Measurements from ENCODE around the gene PRKX. TPM values are rescaled to one million over a fixed set of nuclear protein-coding genes. Genes with fewer than 3 reads are reported as not detected.
"Not testable (repeated sequence)": the region's sequence is repeated elsewhere in the genome, so short reads cannot be mapped to it uniquely, and the experiment has no call there.

The PRKX gene
- total RNA-seq, 2 experiments from 2014 or later: 31.6 to 35.4 TPM

DNA sequence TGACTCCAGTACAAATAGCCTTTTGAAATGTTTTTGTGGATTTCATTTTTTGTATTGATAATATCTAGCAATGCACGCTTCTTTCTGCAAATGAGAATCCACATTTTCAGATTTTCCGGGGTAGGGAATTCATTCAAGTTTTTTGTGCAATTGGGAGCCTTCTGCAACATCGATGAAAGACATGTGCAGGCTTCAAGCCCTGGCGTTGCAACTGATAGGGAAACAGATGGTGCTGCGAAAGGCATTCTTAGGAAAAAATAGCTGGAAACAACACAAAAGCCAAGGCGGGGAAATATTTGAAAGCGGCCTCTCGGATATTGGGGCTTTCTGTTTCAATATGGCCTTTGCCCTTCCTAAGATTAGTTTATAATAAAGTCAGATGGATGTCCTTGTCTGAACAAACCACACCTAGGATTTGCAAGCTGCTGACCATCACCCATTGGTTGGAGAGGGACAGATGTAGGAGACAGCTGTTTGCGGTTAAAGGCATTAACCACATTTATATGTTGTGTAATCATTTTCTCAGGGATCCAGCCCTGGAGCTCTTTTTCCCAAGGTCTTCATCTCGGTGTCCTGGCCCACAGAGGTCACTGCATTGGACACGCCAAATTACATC, 136.5 kb downstream of the PRKX start:
- Histone ChIP-seq H3K4me3 (ENCODE audit: low read length) (no peak overlapping the region), H3K4me1 (ENCODE audit: insufficient read depth, low read length) (no peaks in the 10 kb centered on the region), H3K9me3 (ENCODE audit: control insufficient read depth in 1 of 2, insufficient read depth in 1 of 2, low read length in 2 of 2) (no peaks in the 10 kb centered on the region), H3K36me3 (ENCODE audit: insufficient read depth, low read length) (no peaks in the 10 kb centered on the region), H3K27ac (ENCODE audit: low read depth in 1 of 2, low read length in 2 of 2) (no peak overlapping the region), H3K27me3 (ENCODE audit: control insufficient read depth in 1 of 2, insufficient read depth in 2 of 2, low read length in 2 of 2) (no peaks in the 10 kb centered on the region)
- Mint-ChIP-seq H3K27me3 (no peaks in the 10 kb centered on the region), H3K4me3 (no peak overlapping the region), H3K27ac (no peak overlapping the region), H3K9me3 (no peaks in the 10 kb centered on the region), H3K4me1 (ENCODE audit: low read depth) (no peaks in the 10 kb centered on the region), H3K36me3 (ENCODE audit: low read depth) (no peaks in the 10 kb centered on the region)
- TF ChIP-seq, protein P1, sequence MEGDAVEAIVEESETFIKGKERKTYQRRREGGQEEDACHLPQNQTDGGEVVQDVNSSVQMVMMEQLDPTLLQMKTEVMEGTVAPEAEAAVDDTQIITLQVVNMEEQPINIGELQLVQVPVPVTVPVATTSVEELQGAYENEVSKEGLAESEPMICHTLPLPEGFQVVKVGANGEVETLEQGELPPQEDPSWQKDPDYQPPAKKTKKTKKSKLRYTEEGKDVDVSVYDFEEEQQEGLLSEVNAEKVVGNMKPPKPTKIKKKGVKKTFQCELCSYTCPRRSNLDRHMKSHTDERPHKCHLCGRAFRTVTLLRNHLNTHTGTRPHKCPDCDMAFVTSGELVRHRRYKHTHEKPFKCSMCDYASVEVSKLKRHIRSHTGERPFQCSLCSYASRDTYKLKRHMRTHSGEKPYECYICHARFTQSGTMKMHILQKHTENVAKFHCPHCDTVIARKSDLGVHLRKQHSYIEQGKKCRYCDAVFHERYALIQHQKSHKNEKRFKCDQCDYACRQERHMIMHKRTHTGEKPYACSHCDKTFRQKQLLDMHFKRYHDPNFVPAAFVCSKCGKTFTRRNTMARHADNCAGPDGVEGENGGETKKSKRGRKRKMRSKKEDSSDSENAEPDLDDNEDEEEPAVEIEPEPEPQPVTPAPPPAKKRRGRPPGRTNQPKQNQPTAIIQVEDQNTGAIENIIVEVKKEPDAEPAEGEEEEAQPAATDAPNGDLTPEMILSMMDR (IDR thresholded peaks at IDR 0.05): no peak
- ATAC-seq (ENCODE audit: poor library complexity): no peak
- no peak for DNase-seq
- CTCF ChIA-PET: no interaction called here
- POLR2A ChIA-PET: no interaction called here
- intact Hi-C loops (cut with DNase I, micrococcal nuclease): no loop called here

DNA sequence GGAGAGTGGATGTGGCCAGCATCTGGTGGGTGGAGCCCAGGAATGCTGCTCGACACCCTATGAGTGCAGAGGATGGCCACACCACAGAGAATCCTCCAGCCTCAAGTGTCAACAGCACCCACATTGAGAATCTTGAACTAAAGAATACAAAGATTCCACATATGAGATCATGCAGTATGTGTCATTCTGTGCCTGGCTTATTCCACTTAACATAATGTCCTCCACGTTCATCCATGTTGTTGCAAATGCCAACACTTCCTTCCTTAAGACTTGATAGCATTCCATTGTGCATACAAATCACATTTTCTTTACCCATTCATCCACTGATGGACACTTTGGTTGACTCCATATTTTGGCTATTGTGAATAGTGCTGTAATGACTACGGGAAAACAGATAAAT, 145.8 kb downstream of the PRKX start:
- Histone ChIP-seq H3K27me3 (ENCODE audit: control insufficient read depth in 1 of 2, insufficient read depth in 2 of 2, low read length in 2 of 2) (no peaks in the 10 kb centered on the region), H3K4me3 (ENCODE audit: low read length) (no peak overlapping the region), H3K36me3 (ENCODE audit: insufficient read depth, low read length) (no peaks in the 10 kb centered on the region), H3K4me1 (ENCODE audit: insufficient read depth, low read length) (no peaks in the 10 kb centered on the region), H3K27ac (ENCODE audit: low read depth in 1 of 2, low read length in 2 of 2) (no peak overlapping the region), H3K9me3 (ENCODE audit: control insufficient read depth in 1 of 2, insufficient read depth in 1 of 2, low read length in 2 of 2) (no peaks in the 10 kb centered on the region)
- no peaks in the 10 kb centered on the region for H3K9me3 Mint-ChIP-seq
- DNase-seq (no peak), ATAC-seq (ENCODE audit: poor library complexity) (no peak)
- ChIA-PET POLR2A (no interaction called here), CTCF (no interaction called here)
- TF ChIP-seq, protein P1 (IDR thresholded peaks at IDR 0.05): no peak
- no peak overlapping the region for H3K27ac Mint-ChIP-seq
- no peak overlapping the region for H3K4me3 Mint-ChIP-seq
- intact Hi-C loops (cut with DNase I, micrococcal nuclease): no loop called here
- no peaks in the 10 kb centered on the region for H3K36me3 Mint-ChIP-seq (ENCODE audit: low read depth)
- no peaks in the 10 kb centered on the region for H3K4me1 Mint-ChIP-seq (ENCODE audit: low read depth)
- no peaks in the 10 kb centered on the region for H3K27me3 Mint-ChIP-seq

DNA sequence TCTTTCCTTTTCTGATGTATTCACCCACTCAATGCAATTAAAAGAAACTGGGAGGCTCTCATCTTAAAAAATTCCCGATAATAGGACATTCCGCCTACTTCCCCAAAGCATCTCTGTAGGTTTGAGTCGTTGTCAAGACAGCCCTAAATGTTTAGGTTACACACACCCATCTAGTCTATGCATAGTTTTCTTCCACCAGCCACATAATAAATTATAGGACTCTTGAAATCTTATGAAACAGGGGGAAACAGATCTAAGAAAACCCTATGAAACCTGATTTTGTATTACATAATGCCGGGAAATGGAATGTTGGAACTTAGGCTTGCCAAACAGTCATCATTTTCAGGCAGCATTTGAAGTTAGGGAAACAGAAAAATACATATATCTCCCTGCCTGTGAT, 150.0 kb downstream of the PRKX start:
- Histone ChIP-seq H3K27me3 (ENCODE audit: control insufficient read depth in 1 of 2, insufficient read depth in 2 of 2, low read length in 2 of 2) (no peaks in the 10 kb centered on the region), H3K4me3 (ENCODE audit: low read length) (no peak overlapping the region), H3K9me3 (ENCODE audit: control insufficient read depth in 1 of 2, insufficient read depth in 1 of 2, low read length in 2 of 2) (no peaks in the 10 kb centered on the region), H3K36me3 (ENCODE audit: insufficient read depth, low read length) (no peaks in the 10 kb centered on the region), H3K4me1 (ENCODE audit: insufficient read depth, low read length) (no peaks in the 10 kb centered on the region), H3K27ac (ENCODE audit: low read depth in 1 of 2, low read length in 2 of 2) (no peak overlapping the region)
- POLR2A ChIA-PET: no interaction called here
- no peak for ATAC-seq (ENCODE audit: poor library complexity)
- no peak overlapping the region for H3K27ac Mint-ChIP-seq
- intact Hi-C loops (cut with DNase I, micrococcal nuclease): no loop called here
- TF ChIP-seq, protein P1 (IDR thresholded peaks at IDR 0.05): no peak
- no peaks in the 10 kb centered on the region for H3K9me3 Mint-ChIP-seq
- CTCF ChIA-PET: no interaction called here
- no peaks in the 10 kb centered on the region for H3K27me3 Mint-ChIP-seq
- H3K36me3 Mint-ChIP-seq (ENCODE audit: low read depth): no peaks in the 10 kb centered on the region
- no peak overlapping the region for H3K4me3 Mint-ChIP-seq
- H3K4me1 Mint-ChIP-seq (ENCODE audit: low read depth): no peaks in the 10 kb centered on the region
- DNase-seq: no peak

DNA sequence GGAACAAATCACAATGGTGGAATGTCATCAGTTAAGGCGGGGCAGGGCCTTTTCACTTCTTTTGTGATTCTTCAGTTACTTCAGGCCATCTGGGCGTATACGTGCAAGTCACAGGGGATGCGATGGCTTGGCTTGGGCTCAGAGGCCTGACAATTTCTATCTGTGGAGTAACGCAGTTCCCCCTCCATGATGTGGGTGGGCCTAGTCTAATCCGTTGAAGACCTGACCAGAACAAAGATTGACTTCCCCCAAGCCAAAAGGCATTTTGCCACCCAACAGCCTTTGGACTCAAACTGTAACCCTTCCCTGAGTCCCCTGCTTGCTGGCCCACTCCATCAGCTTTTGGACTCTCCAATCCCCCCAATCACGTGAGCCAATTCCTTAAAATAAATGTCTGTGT, 153.4 kb downstream of the PRKX start:
- H3K27ac ChIP-seq (ENCODE audit: low read depth in 1 of 2, low read length in 2 of 2); ATAC-seq (ENCODE audit: poor library complexity); intact Hi-C loops (cut with DNase I, micrococcal nuclease); DNase-seq; H3K4me3 Mint-ChIP-seq; H3K4me1 Mint-ChIP-seq (ENCODE audit: low read depth); POLR2A ChIA-PET; H3K4me3 ChIP-seq (ENCODE audit: low read length); CTCF ChIA-PET; H3K27me3 Mint-ChIP-seq; H3K27me3 ChIP-seq (ENCODE audit: control insufficient read depth in 1 of 2, insufficient read depth in 2 of 2, low read length in 2 of 2); H3K4me1 ChIP-seq (ENCODE audit: insufficient read depth, low read length); H3K27ac Mint-ChIP-seq; H3K9me3 Mint-ChIP-seq; H3K36me3 ChIP-seq (ENCODE audit: insufficient read depth, low read length); H3K9me3 ChIP-seq (ENCODE audit: control insufficient read depth in 1 of 2, insufficient read depth in 1 of 2, low read length in 2 of 2); H3K36me3 Mint-ChIP-seq (ENCODE audit: low read depth): not testable (repeated sequence)

Data from CD4-positive, alpha-beta T cell (primary cell).